Measurements from ENCODE around the gene CIDEC. TPM values are rescaled to one million over a fixed set of nuclear protein-coding genes. Genes with fewer than 3 reads are reported as not detected.

The CIDEC gene
- total and polyA plus RNA-seq, 2 of the 13 experiments (the other 11 are each of a cell fraction or from before 2014, with no cell fraction given): 2.5 to 10.4 TPM

DNA sequence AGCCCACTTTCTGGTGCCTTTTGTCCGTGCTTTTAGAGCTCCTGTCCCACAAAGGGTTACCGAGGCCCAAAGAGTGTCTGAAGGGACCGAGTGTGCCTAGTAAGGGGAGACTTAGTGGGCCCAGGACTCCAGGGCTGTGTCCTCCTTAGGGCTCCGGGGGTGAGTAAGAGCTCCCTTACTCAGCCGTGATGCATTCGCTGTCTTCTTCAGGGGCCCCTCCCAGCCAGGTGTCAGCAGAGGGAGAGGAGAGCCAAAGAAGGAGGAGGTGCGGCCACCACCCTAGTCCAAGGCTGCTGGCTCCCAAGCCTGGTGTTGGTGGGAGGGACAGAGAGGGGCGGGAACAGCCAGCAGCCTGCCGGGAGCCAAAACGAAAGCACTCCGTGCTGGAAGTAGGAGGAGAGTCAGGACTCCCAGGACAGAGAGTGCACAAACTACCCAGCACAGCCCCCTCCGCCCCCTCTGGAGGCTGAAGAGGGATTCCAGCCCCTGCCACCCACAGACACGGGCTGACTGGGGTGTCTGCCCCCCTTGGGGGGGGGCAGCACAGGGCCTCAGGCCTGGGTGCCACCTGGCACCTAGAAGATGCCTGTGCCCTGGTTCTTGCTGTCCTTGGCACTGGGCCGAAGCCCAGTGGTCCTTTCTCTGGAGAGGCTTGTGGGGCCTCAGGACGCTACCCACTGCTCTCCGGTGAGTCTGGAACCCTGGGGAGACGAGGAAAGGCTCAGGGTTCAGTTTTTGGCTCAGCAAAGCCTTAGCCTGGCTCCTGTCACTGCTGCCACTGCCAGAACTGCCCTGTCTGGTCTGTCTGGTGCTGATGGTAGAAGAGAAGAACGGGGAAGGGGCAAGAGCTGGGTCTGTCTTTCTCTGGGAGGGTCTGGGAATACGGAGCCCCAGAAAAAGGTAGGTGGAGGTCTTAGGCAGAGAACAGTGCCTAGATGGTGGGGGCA is 37.0 kb upstream of the CIDEC start, which contains the start of gene IL17RC (continued):
- TF ChIP-seq NR2F1 (CRISPR knock-in tag; IDR thresholded peaks at IDR 0.05) (no peak), SMAD9 (CRISPR knock-in tag; IDR thresholded peaks at IDR 0.05) (no peak), ZNF740 (CRISPR knock-in tag; IDR thresholded peaks at IDR 0.05) (no peak), CBX1 (IDR thresholded peaks at IDR 0.05; ENCODE audit: low read depth) (no peak), ZNF264 (CRISPR knock-in tag; IDR thresholded peaks at IDR 0.05) (peak; percentile 87), ZNF496 (CRISPR knock-in tag; IDR thresholded peaks at IDR 0.05; ENCODE audit: insufficient replicate concordance) (no peak), SKI (IDR thresholded peaks at IDR 0.05; ENCODE audit: partially characterized antibody) (no peak), ZC3H4 (CRISPR knock-in tag; IDR thresholded peaks at IDR 0.05; ENCODE audit: borderline replicate concordance) (no peak), PCBP1 (IDR thresholded peaks at IDR 0.05; ENCODE audit: borderline replicate concordance, low read depth, low read length) (no peak), DPF2 (CRISPR knock-in tag; IDR thresholded peaks at IDR 0.05; ENCODE audit: borderline replicate concordance, low read depth) (no peak), DNMT1 (CRISPR knock-in tag; IDR thresholded peaks at IDR 0.05) (no peak), SOX13 (IDR thresholded peaks at IDR 0.05) (no peak), SOX13 (CRISPR knock-in tag; conservative IDR thresholded peaks at IDR 0.05 in 1 of 2, IDR thresholded peaks at IDR 0.05 in 1 of 2) (peak in 1 of 2 experiments; percentile 15; a peak in 1 of 4 replicates), ZNF343 (CRISPR knock-in tag; IDR thresholded peaks at IDR 0.05) (no peak), KAT2B (IDR thresholded peaks at IDR 0.05; ENCODE audit: borderline replicate concordance, low read depth, low read length) (no peak), SNAI1 (CRISPR knock-in tag; IDR thresholded peaks at IDR 0.05; ENCODE audit: borderline replicate concordance) (no peak), TAF1 (CRISPR knock-in tag; IDR thresholded peaks at IDR 0.05) (peak; percentile 58; the same call in 1 of the 2 replicates), TSC22D2 (CRISPR knock-in tag; IDR thresholded peaks at IDR 0.05; ENCODE audit: borderline replicate concordance) (no peak), TMF1 (CRISPR knock-in tag; IDR thresholded peaks at IDR 0.05; ENCODE audit: low read depth) (no peak)
- TF ChIP-seq, protein P1, sequence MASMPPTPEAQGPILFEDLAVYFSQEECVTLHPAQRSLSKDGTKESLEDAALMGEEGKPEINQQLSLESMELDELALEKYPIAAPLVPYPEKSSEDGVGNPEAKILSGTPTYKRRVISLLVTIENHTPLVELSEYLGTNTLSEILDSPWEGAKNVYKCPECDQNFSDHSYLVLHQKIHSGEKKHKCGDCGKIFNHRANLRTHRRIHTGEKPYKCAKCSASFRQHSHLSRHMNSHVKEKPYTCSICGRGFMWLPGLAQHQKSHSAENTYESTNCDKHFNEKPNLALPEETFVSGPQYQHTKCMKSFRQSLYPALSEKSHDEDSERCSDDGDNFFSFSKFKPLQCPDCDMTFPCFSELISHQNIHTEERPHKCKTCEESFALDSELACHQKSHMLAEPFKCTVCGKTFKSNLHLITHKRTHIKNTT (CRISPR knock-in tag; IDR thresholded peaks at IDR 0.05): no peak
- TF ChIP-seq, protein P2, sequence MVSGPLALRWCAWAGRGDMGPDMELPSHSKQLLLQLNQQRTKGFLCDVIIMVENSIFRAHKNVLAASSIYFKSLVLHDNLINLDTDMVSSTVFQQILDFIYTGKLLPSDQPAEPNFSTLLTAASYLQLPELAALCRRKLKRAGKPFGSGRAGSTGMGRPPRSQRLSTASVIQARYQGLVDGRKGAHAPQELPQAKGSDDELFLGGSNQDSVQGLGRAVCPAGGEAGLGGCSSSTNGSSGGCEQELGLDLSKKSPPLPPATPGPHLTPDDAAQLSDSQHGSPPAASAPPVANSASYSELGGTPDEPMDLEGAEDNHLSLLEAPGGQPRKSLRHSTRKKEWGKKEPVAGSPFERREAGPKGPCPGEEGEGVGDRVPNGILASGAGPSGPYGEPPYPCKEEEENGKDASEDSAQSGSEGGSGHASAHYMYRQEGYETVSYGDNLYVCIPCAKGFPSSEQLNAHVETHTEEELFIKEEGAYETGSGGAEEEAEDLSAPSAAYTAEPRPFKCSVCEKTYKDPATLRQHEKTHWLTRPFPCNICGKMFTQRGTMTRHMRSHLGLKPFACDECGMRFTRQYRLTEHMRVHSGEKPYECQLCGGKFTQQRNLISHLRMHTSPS (CRISPR knock-in tag; IDR thresholded peaks at IDR 0.05; ENCODE audit: low read depth): no peak
- TF ChIP-seq, protein P3, sequence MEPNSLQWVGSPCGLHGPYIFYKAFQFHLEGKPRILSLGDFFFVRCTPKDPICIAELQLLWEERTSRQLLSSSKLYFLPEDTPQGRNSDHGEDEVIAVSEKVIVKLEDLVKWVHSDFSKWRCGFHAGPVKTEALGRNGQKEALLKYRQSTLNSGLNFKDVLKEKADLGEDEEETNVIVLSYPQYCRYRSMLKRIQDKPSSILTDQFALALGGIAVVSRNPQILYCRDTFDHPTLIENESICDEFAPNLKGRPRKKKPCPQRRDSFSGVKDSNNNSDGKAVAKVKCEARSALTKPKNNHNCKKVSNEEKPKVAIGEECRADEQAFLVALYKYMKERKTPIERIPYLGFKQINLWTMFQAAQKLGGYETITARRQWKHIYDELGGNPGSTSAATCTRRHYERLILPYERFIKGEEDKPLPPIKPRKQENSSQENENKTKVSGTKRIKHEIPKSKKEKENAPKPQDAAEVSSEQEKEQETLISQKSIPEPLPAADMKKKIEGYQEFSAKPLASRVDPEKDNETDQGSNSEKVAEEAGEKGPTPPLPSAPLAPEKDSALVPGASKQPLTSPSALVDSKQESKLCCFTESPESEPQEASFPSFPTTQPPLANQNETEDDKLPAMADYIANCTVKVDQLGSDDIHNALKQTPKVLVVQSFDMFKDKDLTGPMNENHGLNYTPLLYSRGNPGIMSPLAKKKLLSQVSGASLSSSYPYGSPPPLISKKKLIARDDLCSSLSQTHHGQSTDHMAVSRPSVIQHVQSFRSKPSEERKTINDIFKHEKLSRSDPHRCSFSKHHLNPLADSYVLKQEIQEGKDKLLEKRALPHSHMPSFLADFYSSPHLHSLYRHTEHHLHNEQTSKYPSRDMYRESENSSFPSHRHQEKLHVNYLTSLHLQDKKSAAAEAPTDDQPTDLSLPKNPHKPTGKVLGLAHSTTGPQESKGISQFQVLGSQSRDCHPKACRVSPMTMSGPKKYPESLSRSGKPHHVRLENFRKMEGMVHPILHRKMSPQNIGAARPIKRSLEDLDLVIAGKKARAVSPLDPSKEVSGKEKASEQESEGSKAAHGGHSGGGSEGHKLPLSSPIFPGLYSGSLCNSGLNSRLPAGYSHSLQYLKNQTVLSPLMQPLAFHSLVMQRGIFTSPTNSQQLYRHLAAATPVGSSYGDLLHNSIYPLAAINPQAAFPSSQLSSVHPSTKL (CRISPR knock-in tag; IDR thresholded peaks at IDR 0.05): peak; percentile 29

Measured in HepG2 (cell line).